Hematopoietic multipotent progenitor cell (in vitro differentiated cells): ENCODE results near the gene EDN2. TPM values are rescaled to one million over a fixed set of nuclear protein-coding genes. Genes with fewer than 3 reads are reported as not detected.

Source experiments
- DNase-seq, 3 donors: peaks; one replicate each; pipeline ENCODE4 v3.0.0-alpha.2; 2011 to 2015; ENCODE audit warnings: low read depth in 2 of 3, low spot score in 2 of 3
- total RNA-seq: library from RNA; depleted of rRNA; stranded (reverse); fragments of >200 nt; gene quantifications from one replicate; pipeline ENCODE4 v1.2.3, GENCODE V29; 2012

EDN2 gene
- total RNA-seq, 1 donor = not detected

- DNase-seq = no peak
These were observed 16.2 kb downstream of the EDN2 start for GRCh38 chr1:41468122-41468762.

- DNase-seq = no peak
These were observed 16.8 kb downstream of the EDN2 start for GRCh38 chr1:41467673-41468072.

- no peak for DNase-seq
These were observed 18.3 kb downstream of the EDN2 start for GRCh38 chr1:41466146-41466545.

- DNase-seq = no peak
These were observed 18.7 kb downstream of the EDN2 start for GRCh38 chr1:41465741-41466140.

GRCh38 chr1:41464885-41465284 lies 19.6 kb downstream of the EDN2 start:
- no peak for DNase-seq

- no peak for DNase-seq
These were observed 21.0 kb downstream of the EDN2 start for GRCh38 chr1:41463516-41463915.

- DNase-seq = no peak
These were observed 21.8 kb downstream of the EDN2 start for GRCh38 chr1:41462680-41463004.

GRCh38 chr1:41461790-41462679 lies 22.4 kb downstream of the EDN2 start:
- DNase-seq = no peak

GRCh38 chr1:41456847-41457540 lies 27.5 kb downstream of the EDN2 start:
- no peak for DNase-seq

- no peak for DNase-seq
These were observed 28.8 kb downstream of the EDN2 start for GRCh38 chr1:41455479-41456332.

- DNase-seq = no peak
These were observed 30.1 kb downstream of the EDN2 start for GRCh38 chr1:41454406-41454805.

- no peak for DNase-seq
These were observed 31.7 kb downstream of the EDN2 start for GRCh38 chr1:41452704-41453290.

GRCh38 chr1:41450747-41451285 lies 33.7 kb downstream of the EDN2 start:
- no peak for DNase-seq

GRCh38 chr1:41449326-41449921 lies 35.1 kb downstream of the EDN2 start:
- no peak for DNase-seq

GRCh38 chr1:41448821-41449220 lies 35.7 kb downstream of the EDN2 start:
- DNase-seq = no peak

- DNase-seq = no peak
These were observed 36.3 kb downstream of the EDN2 start for GRCh38 chr1:41447995-41448770.

GRCh38 chr1:41446851-41447610 lies 37.5 kb downstream of the EDN2 start:
- DNase-seq = no peak

- DNase-seq = no peak
These were observed 39.7 kb downstream of the EDN2 start for GRCh38 chr1:41444785-41445184.
